GM23338 (cell line): ENCODE data around the gene PHC2. TPM values are rescaled to one million over a fixed set of nuclear protein-coding genes. Genes with fewer than 3 reads are reported as not detected.

Experiments used
- ATAC-seq: fragments of 200-7000 bp; cut with Tn5 transposase; 3 replicates; pipeline ENCODE4 v1.9.1; 2020
- DNase-seq: peaks from one replicate; pipeline ENCODE4 v3.0.0-alpha.2; 2015; ENCODE audit warnings: low spot score
- H2AFZ ChIP-seq: fragments of 200-600 bp; sonication (generic); 2 replicates; pipeline ENCODE4 v1.8.0; 2016; ENCODE audit warnings: antibody characterized with exemption, mild to moderate bottlenecking, moderate library complexity
- H3F3A ChIP-seq: fragments of 200-600 bp; sonication (generic); replicated peaks from 2 replicates; pipeline ENCODE4 v1.8.0; 2017; ENCODE audit warnings: antibody characterized with exemption, mixed run types, low read depth
- H3K27ac ChIP-seq: fragments of 200-600 bp; sonication (generic); 2 replicates; pipeline ENCODE4 v1.6.1; 2016; ENCODE audit warnings: low read depth
- H3K27me3 ChIP-seq: fragments of 200-600 bp; sonication (generic); 2 replicates; pipeline ENCODE4 v1.8.0; 2016; ENCODE audit warnings: mild to moderate bottlenecking, mixed run types, moderate library complexity; ENCODE audit not compliant: insufficient read depth
- H3K36me3 ChIP-seq: fragments of 200-600 bp; sonication (generic); 2 replicates; pipeline ENCODE4 v1.8.0; 2016; ENCODE audit warnings: mild to moderate bottlenecking; ENCODE audit not compliant: insufficient read depth
- H3K4me1 ChIP-seq: fragments of 200-600 bp; sonication (generic); 2 replicates; pipeline ENCODE4 v1.8.0; 2016; ENCODE audit warnings: mild to moderate bottlenecking, moderate library complexity; ENCODE audit not compliant: insufficient read depth
- H3K4me2 ChIP-seq: fragments of 200-600 bp; sonication (generic); 2 replicates; pipeline ENCODE4 v1.7.1; 2017; ENCODE audit warnings: mixed run types
- H3K4me3 ChIP-seq: fragments of 200-600 bp; sonication (generic); 2 replicates; pipeline ENCODE4 v1.6.1; 2016; ENCODE audit warnings: mixed run types
- H3K79me2 ChIP-seq: fragments of 200-600 bp; sonication (generic); replicated peaks from 2 replicates; pipeline ENCODE4 v1.8.0; 2017; ENCODE audit warnings: mild to moderate bottlenecking; ENCODE audit not compliant: insufficient read depth
- H3K9me2 ChIP-seq: fragments of 200-600 bp; sonication (generic); 2 replicates; pipeline ENCODE4 v1.8.0; 2017; ENCODE audit not compliant: insufficient read depth
- H4K20me1 ChIP-seq: fragments of 200-600 bp; sonication (generic); replicated peaks from 2 replicates; pipeline ENCODE4 v1.8.0; 2017; ENCODE audit warnings: mild to moderate bottlenecking; ENCODE audit not compliant: insufficient read depth
- H3K27ac Mint-ChIP-seq: 2 replicates; pipeline ENCODE4 v1.8.0; 2020; ENCODE audit warnings: inconsistent platforms, mild to moderate bottlenecking, moderate library complexity, mixed read lengths
- H3K27me3 Mint-ChIP-seq: 3 replicates; pipeline ENCODE4 v1.8.0; 2022; ENCODE audit warnings: low read depth, mild to moderate bottlenecking, moderate library complexity, mixed read lengths, inconsistent platforms; ENCODE audit not compliant: insufficient read depth, poor library complexity
- H3K36me3 Mint-ChIP-seq: 3 replicates; pipeline ENCODE4 v1.8.0; 2021; ENCODE audit warnings: low read depth, mild to moderate bottlenecking, inconsistent platforms, moderate library complexity, mixed read lengths
- H3K4me1 Mint-ChIP-seq: 3 replicates; pipeline ENCODE4 v1.8.0; 2020; ENCODE audit warnings: mild to moderate bottlenecking, inconsistent platforms, mixed read lengths
- H3K4me3 Mint-ChIP-seq: 3 replicates; pipeline ENCODE4 v1.8.0; 2021; ENCODE audit warnings: moderate library complexity, mild to moderate bottlenecking, inconsistent platforms, mixed read lengths
- H3K9me3 Mint-ChIP-seq: 3 replicates; pipeline ENCODE4 v1.8.0; 2020; ENCODE audit warnings: moderate library complexity, mild to moderate bottlenecking, inconsistent platforms, mixed read lengths
- CREB1 ChIP-seq: fragments of 250-450 bp; sonication (Bioruptor Pico); IDR thresholded peaks from 2 replicates; pipeline ENCODE4 v1.5.0; 2020; ENCODE audit warnings: low read depth, mild to moderate bottlenecking, moderate library complexity
- EZH2 ChIP-seq: fragments of 200-600 bp; sonication (generic); IDR thresholded peaks from one replicate; pipeline ENCODE4 v1.8.0; 2017; ENCODE audit warnings: antibody characterized with exemption, mild to moderate bottlenecking, low read depth; ENCODE audit not compliant: unreplicated experiment
- EZH2phosphoT487 ChIP-seq: fragments of 200-600 bp; sonication (generic); IDR thresholded peaks from one replicate; pipeline ENCODE4 v1.8.1; 2018; ENCODE audit warnings: antibody characterized with exemption; ENCODE audit not compliant: unreplicated experiment
- JUNB ChIP-seq: IDR thresholded peaks from one replicate; pipeline ENCODE4 v1.6.1; 2016; ENCODE audit warnings: antibody characterized with exemption; ENCODE audit not compliant: unreplicated experiment
- NANOG ChIP-seq: IDR thresholded peaks from 2 replicates; pipeline ENCODE4 v1.6.1; 2016; ENCODE audit warnings: antibody characterized with exemption, borderline replicate concordance
- POLR2AphosphoS5 ChIP-seq: IDR thresholded peaks from 2 replicates; pipeline ENCODE4 v1.6.1; 2016; ENCODE audit warnings: antibody characterized with exemption, low read depth
- STAT1 ChIP-seq: IDR thresholded peaks from one replicate; pipeline ENCODE4 v1.6.1; 2016; ENCODE audit warnings: antibody characterized with exemption; ENCODE audit not compliant: unreplicated experiment
- ZNF114 ChIP-seq: fragments of 250-450 bp; sonication (Bioruptor Pico); IDR thresholded peaks from 2 replicates; pipeline ENCODE4 v1.5.0; 2020; ENCODE audit warnings: mild to moderate bottlenecking, moderate library complexity
- ZNF331 ChIP-seq: fragments of 250-450 bp; sonication (Bioruptor Pico); IDR thresholded peaks from 2 replicates; pipeline ENCODE4 v1.5.0; 2020; ENCODE audit warnings: low read depth, mild to moderate bottlenecking, moderate library complexity
- polyA plus RNA-seq: library from polyadenylated mRNA; unstranded; fragments of >200 nt; fragmentation: Nextera tagmentation; extraction: Ambion mirVana; gene quantifications from 2 replicates; pipeline ENCODE4 v1.2.1, GENCODE V29; 2016
- total RNA-seq: library from RNA; depleted of rRNA; stranded (reverse); fragments of >200 nt; shearing (Covaris generic); gene quantifications from 2 replicates; pipeline ENCODE4 v1.2.3, GENCODE V29; 2014
- TF ChIP-seq, protein P1 (sequence below), 2 experiments: fragments of 200-600 bp in 1 of 2; sonication (generic) in 1 of 2; conservative IDR thresholded peaks; 2 replicates each; pipeline versions ENCODE4 v1.5.1 to v1.6.1; 2016 to 2017; ENCODE audit warnings: antibody characterized with exemption in 2 of 2, low read depth in 2 of 2, mild to moderate bottlenecking in 2 of 2, moderate library complexity in 1 of 2
- TF ChIP-seq, protein P2 (sequence below): IDR thresholded peaks from 2 replicates; pipeline ENCODE4 v1.6.1; 2016; ENCODE audit warnings: antibody characterized with exemption
- TF ChIP-seq, protein P3 (sequence below): fragments of 250-450 bp; sonication (Bioruptor Pico); IDR thresholded peaks from 2 replicates; pipeline ENCODE4 v1.5.0; 2020; ENCODE audit warnings: mild to moderate bottlenecking, moderate library complexity

PHC2 gene
- total and polyA plus RNA-seq, 2 experiments from 2014 or later: 1.7 to 7.3 TPM

DNA sequence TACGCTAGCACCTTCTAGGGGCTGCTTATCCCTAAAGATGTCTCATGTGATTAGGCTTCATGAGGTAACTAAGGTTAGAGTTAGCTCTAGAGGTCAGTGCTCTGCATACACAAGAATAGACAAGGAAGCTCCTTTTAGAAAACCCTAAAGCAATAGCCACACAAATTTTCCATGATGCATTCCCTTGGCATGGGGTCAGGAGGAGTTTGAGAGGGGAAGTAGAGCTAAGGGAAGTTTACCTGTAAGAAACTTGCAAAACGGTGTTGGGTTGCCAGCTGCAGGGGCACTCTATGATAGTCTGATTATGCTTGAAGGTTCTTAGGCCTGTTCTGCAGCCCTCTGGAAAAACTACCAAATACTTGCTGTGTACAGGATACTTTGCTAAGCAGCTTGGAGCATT, 71.0 kb downstream of the PHC2 start (continued):
- TF ChIP-seq, protein P1, sequence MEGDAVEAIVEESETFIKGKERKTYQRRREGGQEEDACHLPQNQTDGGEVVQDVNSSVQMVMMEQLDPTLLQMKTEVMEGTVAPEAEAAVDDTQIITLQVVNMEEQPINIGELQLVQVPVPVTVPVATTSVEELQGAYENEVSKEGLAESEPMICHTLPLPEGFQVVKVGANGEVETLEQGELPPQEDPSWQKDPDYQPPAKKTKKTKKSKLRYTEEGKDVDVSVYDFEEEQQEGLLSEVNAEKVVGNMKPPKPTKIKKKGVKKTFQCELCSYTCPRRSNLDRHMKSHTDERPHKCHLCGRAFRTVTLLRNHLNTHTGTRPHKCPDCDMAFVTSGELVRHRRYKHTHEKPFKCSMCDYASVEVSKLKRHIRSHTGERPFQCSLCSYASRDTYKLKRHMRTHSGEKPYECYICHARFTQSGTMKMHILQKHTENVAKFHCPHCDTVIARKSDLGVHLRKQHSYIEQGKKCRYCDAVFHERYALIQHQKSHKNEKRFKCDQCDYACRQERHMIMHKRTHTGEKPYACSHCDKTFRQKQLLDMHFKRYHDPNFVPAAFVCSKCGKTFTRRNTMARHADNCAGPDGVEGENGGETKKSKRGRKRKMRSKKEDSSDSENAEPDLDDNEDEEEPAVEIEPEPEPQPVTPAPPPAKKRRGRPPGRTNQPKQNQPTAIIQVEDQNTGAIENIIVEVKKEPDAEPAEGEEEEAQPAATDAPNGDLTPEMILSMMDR (conservative IDR thresholded peaks at IDR 0.05; ENCODE audit: low read depth in 2 of 2): no peak
- no peak for TF ChIP-seq POLR2AphosphoS5
- TF ChIP-seq EZH2phosphoT487: no peak
- TF ChIP-seq ZNF114: no peak
- no peak for TF ChIP-seq CREB1 (CRISPR knock-in tag)
- TF ChIP-seq EZH2: no peak
- no peak for TF ChIP-seq STAT1
- TF ChIP-seq JUNB: no peak
- no peak for TF ChIP-seq NANOG
- TF ChIP-seq, protein P2, sequence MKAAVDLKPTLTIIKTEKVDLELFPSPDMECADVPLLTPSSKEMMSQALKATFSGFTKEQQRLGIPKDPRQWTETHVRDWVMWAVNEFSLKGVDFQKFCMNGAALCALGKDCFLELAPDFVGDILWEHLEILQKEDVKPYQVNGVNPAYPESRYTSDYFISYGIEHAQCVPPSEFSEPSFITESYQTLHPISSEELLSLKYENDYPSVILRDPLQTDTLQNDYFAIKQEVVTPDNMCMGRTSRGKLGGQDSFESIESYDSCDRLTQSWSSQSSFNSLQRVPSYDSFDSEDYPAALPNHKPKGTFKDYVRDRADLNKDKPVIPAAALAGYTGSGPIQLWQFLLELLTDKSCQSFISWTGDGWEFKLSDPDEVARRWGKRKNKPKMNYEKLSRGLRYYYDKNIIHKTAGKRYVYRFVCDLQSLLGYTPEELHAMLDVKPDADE: no peak

DNA sequence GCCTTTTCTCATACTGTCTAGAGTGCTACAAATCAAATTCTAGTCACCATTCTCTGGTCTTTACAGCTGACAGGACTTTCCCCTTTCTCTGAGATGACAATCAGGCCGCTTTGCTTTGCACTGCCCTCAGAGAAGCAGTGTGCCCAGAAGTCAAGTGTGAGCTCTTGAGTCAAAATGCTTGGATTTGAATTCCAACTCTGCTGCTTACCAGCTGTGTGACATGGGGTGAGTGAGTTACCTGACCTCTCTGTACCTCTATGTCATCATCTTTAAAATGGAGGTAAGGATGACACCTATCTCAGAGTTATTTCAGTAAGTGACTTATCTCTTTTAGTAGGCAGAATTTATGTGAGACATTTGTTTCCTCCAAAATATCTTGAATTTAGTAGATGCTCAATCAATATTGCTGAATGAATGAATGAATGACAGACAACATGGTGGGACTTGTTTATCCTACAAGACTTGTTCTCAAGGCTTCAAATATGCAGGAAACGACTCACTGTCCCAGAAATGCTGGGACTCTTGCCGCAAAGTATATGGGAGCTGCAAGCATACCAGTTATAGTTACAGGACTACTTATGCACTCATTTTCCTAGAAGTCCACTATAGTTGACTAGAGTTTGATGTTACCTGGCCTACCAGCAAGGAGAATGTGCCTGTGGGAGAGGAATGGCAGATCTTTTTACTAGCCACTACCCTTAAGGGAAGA, 71.9 kb downstream of the PHC2 start:
- Mint-ChIP-seq H3K9me3 (peaks cover 6% of the 10 kb centered on the region; the same call in 1 of the 3 replicates), H3K4me1 (peaks cover 34% of the 10 kb centered on the region), H3K4me3 (no peak overlapping the region), H3K27me3 (peaks cover 35% of the 10 kb centered on the region), H3K36me3 (no peaks in the 10 kb centered on the region), H3K27ac (no peak overlapping the region)
- Histone ChIP-seq H3F3A (no peaks in the 10 kb centered on the region), H3K4me2 (no peak overlapping the region), H4K20me1 (peaks cover 5% of the 10 kb centered on the region; the same call in 1 of the 2 replicates), H3K79me2 (no peaks in the 10 kb centered on the region), H2AFZ (no peak overlapping the region), H3K4me3 (no peak overlapping the region), H3K4me1 (peaks cover 34% of the 10 kb centered on the region), H3K27me3 (peaks cover 55% of the 10 kb centered on the region), H3K27ac (no peak overlapping the region), H3K36me3 (no peaks in the 10 kb centered on the region), H3K9me2 (no peaks in the 10 kb centered on the region)
- DNase-seq (no peak), ATAC-seq (no peak)
- TF ChIP-seq, protein P3, sequence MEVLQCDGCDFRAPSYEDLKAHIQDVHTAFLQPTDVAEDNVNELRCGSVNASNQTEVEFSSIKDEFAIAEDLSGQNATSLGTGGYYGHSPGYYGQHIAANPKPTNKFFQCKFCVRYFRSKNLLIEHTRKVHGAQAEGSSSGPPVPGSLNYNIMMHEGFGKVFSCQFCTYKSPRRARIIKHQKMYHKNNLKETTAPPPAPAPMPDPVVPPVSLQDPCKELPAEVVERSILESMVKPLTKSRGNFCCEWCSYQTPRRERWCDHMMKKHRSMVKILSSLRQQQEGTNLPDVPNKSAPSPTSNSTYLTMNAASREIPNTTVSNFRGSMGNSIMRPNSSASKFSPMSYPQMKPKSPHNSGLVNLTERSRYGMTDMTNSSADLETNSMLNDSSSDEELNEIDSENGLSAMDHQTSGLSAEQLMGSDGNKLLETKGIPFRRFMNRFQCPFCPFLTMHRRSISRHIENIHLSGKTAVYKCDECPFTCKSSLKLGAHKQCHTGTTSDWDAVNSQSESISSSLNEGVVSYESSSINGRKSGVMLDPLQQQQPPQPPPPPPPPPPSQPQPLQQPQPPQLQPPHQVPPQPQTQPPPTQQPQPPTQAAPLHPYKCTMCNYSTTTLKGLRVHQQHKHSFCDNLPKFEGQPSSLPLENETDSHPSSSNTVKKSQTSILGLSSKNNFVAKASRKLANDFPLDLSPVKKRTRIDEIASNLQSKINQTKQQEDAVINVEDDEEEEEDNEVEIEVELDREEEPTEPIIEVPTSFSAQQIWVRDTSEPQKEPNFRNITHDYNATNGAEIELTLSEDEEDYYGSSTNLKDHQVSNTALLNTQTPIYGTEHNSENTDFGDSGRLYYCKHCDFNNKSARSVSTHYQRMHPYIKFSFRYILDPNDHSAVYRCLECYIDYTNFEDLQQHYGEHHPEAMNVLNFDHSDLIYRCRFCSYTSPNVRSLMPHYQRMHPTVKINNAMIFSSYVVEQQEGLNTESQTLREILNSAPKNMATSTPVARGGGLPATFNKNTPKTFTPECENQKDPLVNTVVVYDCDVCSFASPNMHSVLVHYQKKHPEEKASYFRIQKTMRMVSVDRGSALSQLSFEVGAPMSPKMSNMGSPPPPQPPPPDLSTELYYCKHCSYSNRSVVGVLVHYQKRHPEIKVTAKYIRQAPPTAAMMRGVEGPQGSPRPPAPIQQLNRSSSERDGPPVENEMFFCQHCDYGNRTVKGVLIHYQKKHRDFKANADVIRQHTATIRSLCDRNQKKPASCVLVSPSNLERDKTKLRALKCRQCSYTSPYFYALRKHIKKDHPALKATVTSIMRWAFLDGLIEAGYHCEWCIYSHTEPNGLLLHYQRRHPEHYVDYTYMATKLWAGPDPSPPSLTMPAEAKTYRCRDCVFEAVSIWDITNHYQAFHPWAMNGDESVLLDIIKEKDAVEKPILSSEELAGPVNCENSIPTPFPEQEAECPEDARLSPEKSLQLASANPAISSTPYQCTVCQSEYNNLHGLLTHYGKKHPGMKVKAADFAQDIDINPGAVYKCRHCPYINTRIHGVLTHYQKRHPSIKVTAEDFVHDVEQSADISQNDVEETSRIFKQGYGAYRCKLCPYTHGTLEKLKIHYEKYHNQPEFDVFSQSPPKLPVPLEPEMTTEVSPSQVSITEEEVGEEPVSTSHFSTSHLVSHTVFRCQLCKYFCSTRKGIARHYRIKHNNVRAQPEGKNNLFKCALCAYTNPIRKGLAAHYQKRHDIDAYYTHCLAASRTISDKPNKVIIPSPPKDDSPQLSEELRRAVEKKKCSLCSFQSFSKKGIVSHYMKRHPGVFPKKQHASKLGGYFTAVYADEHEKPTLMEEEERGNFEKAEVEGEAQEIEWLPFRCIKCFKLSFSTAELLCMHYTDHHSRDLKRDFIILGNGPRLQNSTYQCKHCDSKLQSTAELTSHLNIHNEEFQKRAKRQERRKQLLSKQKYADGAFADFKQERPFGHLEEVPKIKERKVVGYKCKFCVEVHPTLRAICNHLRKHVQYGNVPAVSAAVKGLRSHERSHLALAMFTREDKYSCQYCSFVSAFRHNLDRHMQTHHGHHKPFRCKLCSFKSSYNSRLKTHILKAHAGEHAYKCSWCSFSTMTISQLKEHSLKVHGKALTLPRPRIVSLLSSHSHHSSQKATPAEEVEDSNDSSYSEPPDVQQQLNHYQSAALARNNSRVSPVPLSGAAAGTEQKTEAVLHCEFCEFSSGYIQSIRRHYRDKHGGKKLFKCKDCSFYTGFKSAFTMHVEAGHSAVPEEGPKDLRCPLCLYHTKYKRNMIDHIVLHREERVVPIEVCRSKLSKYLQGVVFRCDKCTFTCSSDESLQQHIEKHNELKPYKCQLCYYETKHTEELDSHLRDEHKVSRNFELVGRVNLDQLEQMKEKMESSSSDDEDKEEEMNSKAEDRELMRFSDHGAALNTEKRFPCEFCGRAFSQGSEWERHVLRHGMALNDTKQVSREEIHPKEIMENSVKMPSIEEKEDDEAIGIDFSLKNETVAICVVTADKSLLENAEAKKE (CRISPR knock-in tag): no peak
- TF ChIP-seq ZNF331 (CRISPR knock-in tag): no peak
- no peak for TF ChIP-seq POLR2AphosphoS5
- no peak for TF ChIP-seq EZH2
- no peak for TF ChIP-seq EZH2phosphoT487
- no peak for TF ChIP-seq CREB1 (CRISPR knock-in tag)
- TF ChIP-seq, protein P2: no peak
- no peak for TF ChIP-seq NANOG
